GM12878 (cell line): ENCODE data around the gene PRMT5. TPM values are rescaled to one million over a fixed set of nuclear protein-coding genes. Genes with fewer than 3 reads are reported as not detected.

Source experiments
- ATAC-seq: fragments of 200-7000 bp; cut with Tn5 transposase; 3 replicates; pipeline ENCODE4 v1.9.1; 2020; ENCODE audit warnings: mild to moderate bottlenecking, moderate library complexity
- BruUV-seq: library from RNA; stranded (reverse); fragments of 400-500 nt; replicated peaks from 2 replicates; lab custom pipeline; 2021; lab: Mats Ljungman, UMichigan
- CTCF ChIA-PET: fragments of 300-600 bp; sonication (Branson Sonifier 250); formaldehyde crosslinking; extraction: SDS; loops from one replicate; lab custom pipeline; 2021; ENCODE audit warnings: inconsistent platforms; lab: Yijun Ruan, JAX
- POLR2A ChIA-PET: fragments of 350-600 bp; formaldehyde crosslinking; extraction: SDS; loops from one replicate; lab custom pipeline; 2021; ENCODE audit warnings: inconsistent platforms; lab: Charles Lee
- RAD21 ChIA-PET: fragments of 300-600 bp; sonication (Branson Sonifier 250); formaldehyde crosslinking; loops from one replicate; lab custom pipeline; 2023; ENCODE audit warnings: antibody characterized with exemption; ENCODE audit not compliant: unreplicated experiment; lab: Charles Lee
- SMC1A ChIA-PET: fragments of 300-600 bp; sonication (Branson Sonifier 250); formaldehyde crosslinking; loops from one replicate; lab custom pipeline; 2023; ENCODE audit not compliant: unreplicated experiment, uncharacterized antibody; lab: Charles Lee
- DNase-seq: peaks from one replicate; pipeline ENCODE4 v3.0.0-alpha.2; 2011; ENCODE audit warnings: low read depth, low spot score
- FAIRE-seq: peaks from 3 replicates; lab custom pipeline; 2011; peaks lifted over from hg19 to GRCh38; lab: Jason Lieb, UNC
- H2AFZ ChIP-seq: 2 replicates; pipeline ENCODE4 v1.6.0; 2011; ENCODE audit warnings: low read depth, low read length, control low read depth; ENCODE audit not compliant: control insufficient read depth
- H3K27ac ChIP-seq: 2 replicates; pipeline ENCODE4 v1.5.1; 2011; ENCODE audit warnings: control low read depth; ENCODE audit not compliant: control insufficient read depth, insufficient read depth
- H3K27me3 ChIP-seq, 2 experiments: replicated peaks in 1 of 2; 2 replicates each; pipeline versions ENCODE4 v1.6.0 to v1.6.1; 2011; ENCODE audit warnings: low read length in 1 of 2; ENCODE audit not compliant: control insufficient read depth in 2 of 2, insufficient read depth in 2 of 2
- H3K36me3 ChIP-seq, 2 experiments: 2 replicates each; pipeline ENCODE4 v1.5.1; 2011; ENCODE audit warnings: low read length in 1 of 2; ENCODE audit not compliant: control insufficient read depth in 2 of 2, insufficient read depth in 2 of 2
- H3K4me1 ChIP-seq: 2 replicates; pipeline ENCODE4 v1.6.1; 2011; ENCODE audit warnings: mild to moderate bottlenecking, low read length, moderate library complexity, mixed read lengths; ENCODE audit not compliant: control insufficient read depth, insufficient read depth
- H3K4me2 ChIP-seq: 2 replicates; pipeline ENCODE4 v1.6.0; 2011; ENCODE audit warnings: control low read depth; ENCODE audit not compliant: control insufficient read depth, insufficient read depth
- H3K4me3 ChIP-seq: fragments of 200-600 bp; sonication (generic); 2 replicates; pipeline ENCODE4 v1.5.1; 2016
- H3K79me2 ChIP-seq: 2 replicates; pipeline ENCODE4 v1.6.0; 2011; ENCODE audit warnings: low read length; ENCODE audit not compliant: control insufficient read depth, insufficient read depth
- H3K9ac ChIP-seq: 2 replicates; pipeline ENCODE4 v1.8.0; 2011; ENCODE audit warnings: low read length, control low read depth, mixed read lengths; ENCODE audit not compliant: control insufficient read depth, insufficient read depth
- H3K9me3 ChIP-seq: replicated peaks from 3 replicates; pipeline ENCODE4 v1.5.1; 2011; ENCODE audit warnings: mild to moderate bottlenecking, low read length; ENCODE audit not compliant: control insufficient read depth, insufficient read depth
- H4K20me1 ChIP-seq: 2 replicates; pipeline ENCODE4 v1.6.0; 2011; ENCODE audit not compliant: control insufficient read depth, insufficient read depth
- BHLHE40 ChIP-seq, 2 experiments: fragments of 450-650 bp in 1 of 2; IDR thresholded peaks; 2 replicates each; pipeline ENCODE4 v1.6.1; 2011 to 2017; ENCODE audit warnings: low read depth in 2 of 2, borderline replicate concordance in 1 of 2, improper control_type of control experiment in 1 of 2, low read length in 1 of 2, mild to moderate bottlenecking in 1 of 2
- CBX3 ChIP-seq: fragments of 200-600 bp; sonication (generic); IDR thresholded peaks from 2 replicates; pipeline ENCODE4 v1.6.1; 2016; ENCODE audit warnings: low read depth, borderline replicate concordance
- IKZF1 ChIP-seq: fragments of 450-650 bp; conservative IDR thresholded peaks from 2 replicates; pipeline ENCODE4 v1.6.1; 2017; ENCODE audit warnings: antibody characterized with exemption, mild to moderate bottlenecking
- PAX5 ChIP-seq: IDR thresholded peaks from 2 replicates; pipeline ENCODE4 v1.6.1; 2011; ENCODE audit warnings: low read depth, low read length, borderline replicate concordance
- POLR2AphosphoS2 ChIP-seq: IDR thresholded peaks from 2 replicates; pipeline ENCODE4 v1.6.1; 2011; ENCODE audit warnings: low read depth, mild to moderate bottlenecking, low read length, improper control_type of control experiment, moderate library complexity
- RUNX3 ChIP-seq: IDR thresholded peaks from 2 replicates; pipeline ENCODE4 v1.6.1; 2012; ENCODE audit warnings: low read length, inconsistent platforms
- SIX5 ChIP-seq: IDR thresholded peaks from 2 replicates; pipeline ENCODE4 v1.6.1; 2011; ENCODE audit warnings: mild to moderate bottlenecking, low read depth, low read length, moderate library complexity; ENCODE audit not compliant: severe bottlenecking
- SP1 ChIP-seq: IDR thresholded peaks from one replicate; pipeline ENCODE4 v1.6.1; 2011; ENCODE audit warnings: low read depth, low read length
- YY1 ChIP-seq: IDR thresholded peaks from 2 replicates; pipeline ENCODE4 v1.6.1; 2011; ENCODE audit warnings: low read depth, mild to moderate bottlenecking, low read length
- ZNF217 ChIP-seq: fragments of 450-650 bp; IDR thresholded peaks from 2 replicates; pipeline ENCODE4 v1.6.1; 2017; ENCODE audit warnings: antibody characterized with exemption, mild to moderate bottlenecking
- ZNF384 ChIP-seq: IDR thresholded peaks from 2 replicates; pipeline ENCODE4 v1.6.1; 2012; ENCODE audit warnings: low read depth, mild to moderate bottlenecking, low read length, improper control_type of control experiment, borderline replicate concordance
- WGBS: methylation state at CpG from one replicate; pipeline ENCODE4 v1.1.6; 2016; ENCODE audit warnings: low lambda C conversion rate; ENCODE audit not compliant: insufficient replicate concordance, insufficient coverage; ENCODE audit errors: missing lambda C conversion rate; 5-methylcytosine and 5-hydroxymethylcytosine counted together
- in situ Hi-C: fragments of 300-500 bp; cut with MboI; formaldehyde crosslinking; loops from 9 replicates; pipeline ENCODE4 v1.14.3; 2018; ENCODE audit warnings: mixed read lengths
- intact Hi-C: fragments of 100-400 bp; cut with micrococcal nuclease; formaldehyde crosslinking; loops from one replicate; pipeline ENCODE4 v1.14.2; 2022; ENCODE audit not compliant: unreplicated experiment
- polyA plus RNA-seq, 11 experiments: library from polyadenylated mRNA; depleted of rRNA in 4 of 11; unstranded in 6 of 11; stranded (reverse) in 5 of 11; fragments of >200 nt; fragmentation: Nextera tagmentation in 4 of 11; fragmentation: Illumina TruSeq in 1 of 11; extraction: Ambion mirVana in 4 of 11; extraction: Trizol in 1 of 11; gene quantifications; 1 replicate in 1 of 11; 2 replicates in 10 of 11; pipeline versions ENCODE4 v1.2.1 to v1.2.3, GENCODE V29; 2011 to 2016; ENCODE audit warnings: inconsistent platforms in 2 of 11, missing spikeins in 2 of 11, low read depth in 1 of 11
- total RNA-seq, 4 experiments: library from RNA; depleted of rRNA in 3 of 4; stranded (reverse); fragments of >200 nt in 3 of 4; fragmentation: Illumina TruSeq in 1 of 4; extraction: Trizol in 1 of 4; gene quantifications; 2 replicates each; pipeline versions ENCODE4 v1.2.1 to v1.2.3, GENCODE V29; 2013 to 2021
- TF ChIP-seq, protein P1 (sequence below), 3 experiments: IDR thresholded peaks in 2 of 3; conservative IDR thresholded peaks in 1 of 3; 2 replicates each; pipeline ENCODE4 v1.5.1; 2011; ENCODE audit warnings: low read depth in 3 of 3, low read length in 3 of 3, mild to moderate bottlenecking in 3 of 3, control low read depth in 2 of 3, moderate library complexity in 2 of 3, inconsistent platforms in 1 of 3, mixed read lengths in 1 of 3; ENCODE audit not compliant: control insufficient read depth in 2 of 3, insufficient read depth in 1 of 3; ENCODE audit errors: extremely low read depth in 1 of 3

PRMT5 gene
- total and polyA plus RNA-seq, 10 of the 15 experiments (the other 5 are each of a cell fraction or from before 2014, with no cell fraction given) = 54.3 to 221 (median 111) TPM

DNA sequence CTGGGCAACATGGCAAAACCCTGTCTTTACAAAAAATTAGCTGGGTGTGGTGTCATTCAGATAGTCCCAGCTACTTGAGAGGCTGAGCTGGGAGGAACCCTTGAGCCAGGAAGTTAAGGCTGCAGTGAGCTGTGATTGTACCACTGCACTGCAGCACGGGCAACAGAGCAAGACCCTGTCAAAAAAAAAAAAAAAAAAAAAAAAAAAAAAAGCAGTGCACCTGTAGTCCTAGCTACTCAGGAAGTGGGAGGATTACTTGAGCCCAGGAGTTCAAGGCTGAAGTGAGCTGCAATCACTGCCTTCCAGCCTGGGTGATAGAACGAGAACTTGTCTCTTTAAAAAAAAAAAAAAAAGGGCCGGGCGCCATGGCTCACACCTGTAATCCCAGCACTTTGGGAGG lies 40.5 kb downstream of the PRMT5 start:
- 0% methylated on average over 1 of the region's 4 CpGs for WGBS
- Histone ChIP-seq H3K9me3 (no peaks in the 10 kb centered on the region), H3K4me1 (peaks cover 34% of the 10 kb centered on the region), H3K9ac (peak overlapping the region; percentile 88; the same call in 1 of the 2 replicates), H3K27ac (peak overlapping the region; percentile 86), H3K4me2 (peak overlapping the region; percentile 89), H4K20me1 (no peaks in the 10 kb centered on the region), H3K79me2 (peaks cover 5% of the 10 kb centered on the region), H3K27me3 (no peaks in the 10 kb centered on the region), H3K4me3 (peak overlapping the region; percentile 91), H2AFZ (no peak overlapping the region), H3K36me3 (no peaks in the 10 kb centered on the region; a peak in 1 of 4 replicates)
- in situ Hi-C loops = no loop called here
- ChIA-PET CTCF (interaction anchor here (0.6 to 10.8 kb wide), 16 partner anchors 11 to 333 kb away, joined by 3 to 174 read pairs (median 6); partner anchors contain the start of genes HAUS4, LRP10 and PRMT5), RAD21 (interaction anchor here (0.6 to 4.2 kb wide), 28 partner anchors 11 to 1478 kb away, joined by 3 to 50 read pairs (median 4); partner anchors contain the start of genes HAUS4, LRP10, OXA1L and PRMT5), SMC1A (interaction anchor here (0.6 to 9.5 kb wide), 20 partner anchors 8 to 569 kb away, joined by 3 to 110 read pairs (median 4); partner anchors contain the start of genes HAUS4 and LRP10), POLR2A (interaction anchor here (0.6 to 6.0 kb wide), 21 partner anchors 11 to 1506 kb away, joined by 3 to 51 read pairs (median 4); partner anchors contain the start of genes LRP10, OXA1L, PABPN1 and PRMT5)
- no peak for FAIRE-seq
- TF ChIP-seq ZNF384 (peak; percentile 82), BHLHE40 (IDR thresholded peaks at IDR 0.05; ENCODE audit: borderline replicate concordance in 1 of 2, low read depth in 2 of 2, low read length in 1 of 2) (no peak), YY1 (0 out of 2 replicates have a peak, but pooled peaks have one; percentile 23)
- intact Hi-C loops = no loop called here
- peak; percentile 22 for ATAC-seq
- no TSS peak for BruUV-seq
- DNase-seq = peak; percentile 62

DNA sequence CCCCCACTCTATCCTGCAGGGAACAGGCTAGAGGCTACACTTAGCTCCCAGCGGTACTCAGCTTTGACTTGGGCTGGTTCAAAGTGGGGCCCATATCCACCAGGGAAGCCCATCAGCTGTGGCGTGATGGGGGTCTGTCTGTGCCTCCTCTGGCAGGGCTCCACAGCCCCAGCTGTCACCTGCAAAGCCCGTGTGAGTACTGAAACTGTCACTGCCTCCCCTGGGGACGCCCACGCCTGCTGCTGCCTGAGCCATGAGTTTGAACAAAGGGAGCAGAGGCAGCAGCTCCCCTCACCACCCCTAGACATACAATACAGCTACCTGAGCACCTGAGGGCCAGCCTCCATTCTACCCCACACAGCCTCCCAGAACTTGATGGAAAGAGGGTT lies 41.2 kb downstream of the PRMT5 start:
- Histone ChIP-seq H3K4me3 (peak overlapping the region; percentile 91), H3K79me2 (peaks cover 5% of the 10 kb centered on the region), H4K20me1 (no peaks in the 10 kb centered on the region), H2AFZ (peak overlapping the region; percentile 24; the same call in 1 of the 2 replicates), H3K9ac (peak overlapping the region; percentile 88), H3K9me3 (no peaks in the 10 kb centered on the region), H3K4me2 (peak overlapping the region; percentile 89), H3K27me3 (no peaks in the 10 kb centered on the region), H3K4me1 (peaks cover 35% of the 10 kb centered on the region), H3K36me3 (no peaks in the 10 kb centered on the region; a peak in 1 of 4 replicates), H3K27ac (peak overlapping the region; percentile 86)
- BruUV-seq = no TSS peak
- RAD21 ChIA-PET = interaction anchor here (0.6 to 4.2 kb wide), 25 partner anchors 11 to 1479 kb away, joined by 3 to 50 read pairs (median 4); partner anchors contain the start of genes HAUS4, LRP10, OXA1L and PRMT5
- in situ Hi-C loops = no loop called here
- intact Hi-C loops = loop anchor here (1.0 kb wide), 1 partner anchor 17 kb away; the partner anchor contains the start of gene LRP10
- 1% methylated on average over 5 of the region's 5 CpGs for WGBS
- SMC1A ChIA-PET = interaction anchor here (0.7 to 9.5 kb wide), 18 partner anchors 9 to 568 kb away, joined by 3 to 110 read pairs (median 4); partner anchors contain the start of gene LRP10
- peak; percentile 53 for DNase-seq
- FAIRE-seq = peak; percentile 88
- POLR2A ChIA-PET = interaction anchor here (0.6 to 6.0 kb wide), 14 partner anchors 12 to 1505 kb away, joined by 3 to 51 read pairs (median 5); partner anchors contain the start of genes HAUS4, LRP10, PABPN1 and PRMT5
- CTCF ChIA-PET = interaction anchor here (0.5 to 10.8 kb wide), 12 partner anchors 10 to 318 kb away, joined by 3 to 174 read pairs (median 8); partner anchors contain the start of genes HAUS4, LRP10 and PRMT5
- peak; percentile 63 for ATAC-seq
- TF ChIP-seq PAX5 (peak; percentile 56; the same call in 1 of the 2 replicates), POLR2AphosphoS2 (0 out of 2 replicates have a peak, but pooled peaks have one; percentile 31), ZNF217 (no peak), IKZF1 (peak; percentile 52), CBX3 (no peak), RUNX3 (peak; percentile 16; the same call in 1 of the 2 replicates), SIX5 (no peak), SP1 (peak; percentile 45)
- TF ChIP-seq, protein P1, sequence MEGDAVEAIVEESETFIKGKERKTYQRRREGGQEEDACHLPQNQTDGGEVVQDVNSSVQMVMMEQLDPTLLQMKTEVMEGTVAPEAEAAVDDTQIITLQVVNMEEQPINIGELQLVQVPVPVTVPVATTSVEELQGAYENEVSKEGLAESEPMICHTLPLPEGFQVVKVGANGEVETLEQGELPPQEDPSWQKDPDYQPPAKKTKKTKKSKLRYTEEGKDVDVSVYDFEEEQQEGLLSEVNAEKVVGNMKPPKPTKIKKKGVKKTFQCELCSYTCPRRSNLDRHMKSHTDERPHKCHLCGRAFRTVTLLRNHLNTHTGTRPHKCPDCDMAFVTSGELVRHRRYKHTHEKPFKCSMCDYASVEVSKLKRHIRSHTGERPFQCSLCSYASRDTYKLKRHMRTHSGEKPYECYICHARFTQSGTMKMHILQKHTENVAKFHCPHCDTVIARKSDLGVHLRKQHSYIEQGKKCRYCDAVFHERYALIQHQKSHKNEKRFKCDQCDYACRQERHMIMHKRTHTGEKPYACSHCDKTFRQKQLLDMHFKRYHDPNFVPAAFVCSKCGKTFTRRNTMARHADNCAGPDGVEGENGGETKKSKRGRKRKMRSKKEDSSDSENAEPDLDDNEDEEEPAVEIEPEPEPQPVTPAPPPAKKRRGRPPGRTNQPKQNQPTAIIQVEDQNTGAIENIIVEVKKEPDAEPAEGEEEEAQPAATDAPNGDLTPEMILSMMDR (IDR thresholded peaks at IDR 0.05 in 2 of 3, conservative IDR thresholded peaks at IDR 0.05 in 1 of 3; ENCODE audit: control insufficient read depth in 2 of 3, extremely low read depth in 1 of 3, insufficient read depth in 1 of 3, low read depth in 3 of 3, low read length in 3 of 3) = no peak
